ENCODE measurements around the gene RUFY4.

The RUFY4 gene

GRCh38 chr2:218079943-218080913 lies 11.2 kb downstream of the RUFY4 start:
- Histone ChIP-seq H3K36me3 (replicated peaks; ENCODE audit: low read depth, low read length) (no peaks in the 10 kb centered on the region), H3K27me3 (ENCODE audit: low read depth, low read length) (no peaks in the 10 kb centered on the region), H3K4me3 (ENCODE audit: low read length) (no peak overlapping the region), H3K27ac (ENCODE audit: low read length) (peak overlapping the region; percentile 38; the same call in 1 of the 2 replicates), H3K9ac (ENCODE audit: low read length) (peak overlapping the region; percentile 25; the same call in 1 of the 2 replicates), H3K79me2 (ENCODE audit: low read length) (no peaks in the 10 kb centered on the region), H3K4me2 (ENCODE audit: low read length) (peak overlapping the region; percentile 78), H3K4me1 (ENCODE audit: low read length) (peaks cover 30% of the 10 kb centered on the region), H4K20me1 (ENCODE audit: insufficient read depth, low read length) (no peaks in the 10 kb centered on the region), H2AFZ (ENCODE audit: low read depth, low read length) (no peak overlapping the region), H3K9me3 (ENCODE audit: insufficient read depth, low read length) (no peaks in the 10 kb centered on the region)
- TF ChIP-seq CTCF (IDR thresholded peaks at IDR 0.05; ENCODE audit: low read depth, low read length): no peak
- TF ChIP-seq EZH2phosphoT487 (IDR thresholded peaks at IDR 0.05; ENCODE audit: low read depth): no peak

- Histone ChIP-seq H3K9me3 (ENCODE audit: insufficient read depth, low read length) (no peaks in the 10 kb centered on the region), H3K4me1 (ENCODE audit: low read length) (peaks cover 30% of the 10 kb centered on the region), H3K9ac (ENCODE audit: low read length) (peak overlapping the region; percentile 62), H3K79me2 (ENCODE audit: low read length) (no peaks in the 10 kb centered on the region), H3K36me3 (replicated peaks; ENCODE audit: low read depth, low read length) (no peaks in the 10 kb centered on the region), H3K4me3 (ENCODE audit: low read length) (peak overlapping the region; percentile 52; the same call in 1 of the 2 replicates), H4K20me1 (ENCODE audit: insufficient read depth, low read length) (no peaks in the 10 kb centered on the region), H2AFZ (ENCODE audit: low read depth, low read length) (peak overlapping the region; percentile 74), H3K27me3 (ENCODE audit: low read depth, low read length) (no peaks in the 10 kb centered on the region), H3K4me2 (ENCODE audit: low read length) (peak overlapping the region; percentile 78), H3K27ac (ENCODE audit: low read length) (peak overlapping the region; percentile 82)
- TF ChIP-seq EZH2phosphoT487 (IDR thresholded peaks at IDR 0.05; ENCODE audit: low read depth): no peak
- TF ChIP-seq CTCF (IDR thresholded peaks at IDR 0.05; ENCODE audit: low read depth, low read length): no peak
These were observed 12.0 kb downstream of the RUFY4 start for GRCh38 chr2:218081063-218081462.

GRCh38 chr2:218081695-218082094 lies 12.6 kb downstream of the RUFY4 start:
- Histone ChIP-seq H3K4me2 (ENCODE audit: low read length) (peak overlapping the region; percentile 78), H3K9me3 (ENCODE audit: insufficient read depth, low read length) (no peaks in the 10 kb centered on the region), H3K27ac (ENCODE audit: low read length) (peak overlapping the region; percentile 82), H3K27me3 (ENCODE audit: low read depth, low read length) (no peaks in the 10 kb centered on the region), H3K4me1 (ENCODE audit: low read length) (peaks cover 30% of the 10 kb centered on the region), H3K4me3 (ENCODE audit: low read length) (peak overlapping the region; percentile 52; the same call in 1 of the 2 replicates), H3K9ac (ENCODE audit: low read length) (peak overlapping the region; percentile 62), H4K20me1 (ENCODE audit: insufficient read depth, low read length) (no peaks in the 10 kb centered on the region), H3K36me3 (replicated peaks; ENCODE audit: low read depth, low read length) (no peaks in the 10 kb centered on the region), H2AFZ (ENCODE audit: low read depth, low read length) (peak overlapping the region; percentile 74; the same call in 1 of the 2 replicates), H3K79me2 (ENCODE audit: low read length) (no peaks in the 10 kb centered on the region)
- TF ChIP-seq CTCF (IDR thresholded peaks at IDR 0.05; ENCODE audit: low read depth, low read length) (no peak), EZH2phosphoT487 (IDR thresholded peaks at IDR 0.05; ENCODE audit: low read depth) (no peak)

GRCh38 chr2:218082586-218083351 lies 13.7 kb downstream of the RUFY4 start:
- no peaks in the 10 kb centered on the region for H3K79me2 ChIP-seq (ENCODE audit: low read length)
- no peaks in the 10 kb centered on the region for H3K27me3 ChIP-seq (ENCODE audit: low read depth, low read length)
- no peak overlapping the region for H3K9ac ChIP-seq (ENCODE audit: low read length)
- H3K9me3 ChIP-seq (ENCODE audit: insufficient read depth, low read length): no peaks in the 10 kb centered on the region
- TF ChIP-seq EZH2phosphoT487 (IDR thresholded peaks at IDR 0.05; ENCODE audit: low read depth) (no peak), CTCF (IDR thresholded peaks at IDR 0.05; ENCODE audit: low read depth, low read length) (no peak)
- no peaks in the 10 kb centered on the region for H3K36me3 ChIP-seq (replicated peaks; ENCODE audit: low read depth, low read length)
- peaks cover 30% of the 10 kb centered on the region for H3K4me1 ChIP-seq (ENCODE audit: low read length)
- H3K4me2 ChIP-seq (ENCODE audit: low read length): no peak overlapping the region
- no peak overlapping the region for H2AFZ ChIP-seq (ENCODE audit: low read depth, low read length)
- no peak overlapping the region for H3K27ac ChIP-seq (ENCODE audit: low read length)
- no peak overlapping the region for H3K4me3 ChIP-seq (ENCODE audit: low read length)
- no peaks in the 10 kb centered on the region for H4K20me1 ChIP-seq (ENCODE audit: insufficient read depth, low read length)

Measured in OCI-LY3 (cell line).